ENCODE measurements around the gene CRYZL1. TPM values are rescaled to one million over a fixed set of nuclear protein-coding genes. Genes with fewer than 3 reads are reported as not detected.

Gene CRYZL1
- total RNA-seq, 4 donors from 2014 or later: 12.8 to 34.2 (median 15.0) TPM

GRCh38 chr21:33550772-33551660, 90.5 kb downstream of the CRYZL1 start:
- TF ChIP-seq POLR2A (IDR thresholded peaks at IDR 0.05) (no peak), CTCF (IDR thresholded peaks at IDR 0.05) (no peak)
- no peak overlapping the region for H3K4me3 ChIP-seq (ENCODE audit: low read depth, poor library complexity, severe bottlenecking)
- intact Hi-C loops (cut with DNase I; ENCODE audit: low total_unique reads): no loop called here
- WGBS, 2 donors: 95 to 97% methylated on average over 21 to 23 of the region's 23 CpGs
- DNase-seq (ENCODE audit: low spot score in 2 of 2): no peak

DNA sequence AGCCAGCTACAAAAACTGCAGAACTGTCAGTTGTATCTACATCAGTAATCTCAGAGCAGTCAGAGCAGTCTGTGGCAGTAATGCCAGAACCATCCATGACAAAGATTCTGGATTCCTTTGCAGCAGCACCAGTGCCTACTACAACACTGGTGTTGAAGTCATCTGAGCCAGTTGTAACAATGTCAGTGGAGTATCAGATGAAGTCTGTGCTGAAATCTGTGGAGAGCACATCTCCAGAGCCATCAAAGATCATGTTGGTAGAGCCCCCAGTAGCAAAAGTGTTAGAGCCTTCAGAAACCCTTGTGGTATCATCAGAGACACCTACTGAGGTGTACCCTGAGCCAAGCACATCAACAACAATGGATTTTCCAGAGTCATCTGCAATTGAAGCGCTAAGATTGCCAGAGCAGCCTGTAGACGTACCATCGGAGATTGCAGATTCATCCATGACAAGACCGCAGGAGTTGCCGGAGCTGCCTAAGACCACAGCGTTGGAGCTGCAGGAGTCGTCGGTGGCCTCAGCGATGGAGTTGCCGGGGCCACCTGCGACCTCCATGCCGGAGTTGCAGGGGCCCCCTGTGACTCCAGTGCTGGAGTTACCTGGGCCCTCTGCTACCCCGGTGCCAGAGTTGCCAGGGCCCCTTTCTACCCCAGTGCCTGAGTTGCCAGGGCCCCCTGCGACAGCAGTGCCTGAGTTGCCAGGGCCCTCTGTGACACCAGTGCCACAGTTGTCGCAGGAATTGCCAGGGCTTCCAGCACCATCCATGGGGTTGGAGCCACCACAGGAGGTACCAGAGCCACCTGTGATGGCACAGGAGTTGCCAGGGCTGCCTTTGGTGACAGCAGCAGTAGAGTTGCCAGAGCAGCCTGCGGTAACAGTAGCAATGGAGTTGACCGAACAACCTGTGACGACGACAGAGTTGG, 91.4 kb downstream of the CRYZL1 start:
- no peak overlapping the region for H3K4me3 ChIP-seq (ENCODE audit: low read depth, poor library complexity, severe bottlenecking)
- peak in 1 of 2 donors; percentile 74 for DNase-seq (ENCODE audit: low spot score in 2 of 2)
- TF ChIP-seq POLR2A (IDR thresholded peaks at IDR 0.05) (no peak), CTCF (IDR thresholded peaks at IDR 0.05) (no peak)
- WGBS, 2 donors: 98 to 99% methylated on average over 15 to 19 of the region's 19 CpGs
- intact Hi-C loops (cut with DNase I; ENCODE audit: low total_unique reads): no loop called here

- TF ChIP-seq POLR2A (IDR thresholded peaks at IDR 0.05) (no peak), CTCF (IDR thresholded peaks at IDR 0.05) (no peak)
- WGBS, 2 donors: 66% methylated on average over 3 of the region's 3 CpGs
- intact Hi-C loops (cut with DNase I; ENCODE audit: low total_unique reads): no loop called here
- no peak for DNase-seq (ENCODE audit: low spot score in 2 of 2)
- no peak overlapping the region for H3K4me3 ChIP-seq (ENCODE audit: low read depth, poor library complexity, severe bottlenecking)
These were observed 95.5 kb downstream of the CRYZL1 start for GRCh38 chr21:33546086-33546485.

- intact Hi-C loops (cut with DNase I; ENCODE audit: low total_unique reads): no loop called here
- WGBS, 2 donors: 7 to 8% methylated on average over 8 of the region's 8 CpGs
- H3K4me3 ChIP-seq (ENCODE audit: low read depth, poor library complexity, severe bottlenecking): no peak overlapping the region
- TF ChIP-seq POLR2A (IDR thresholded peaks at IDR 0.05): no peak
- no peak for TF ChIP-seq CTCF (IDR thresholded peaks at IDR 0.05)
- no peak for DNase-seq (ENCODE audit: low spot score in 2 of 2)
These were observed 96.9 kb downstream of the CRYZL1 start for GRCh38 chr21:33544451-33545195.

GRCh38 chr21:33543505-33544129, 97.9 kb downstream of the CRYZL1 start:
- H3K4me3 ChIP-seq (ENCODE audit: low read depth, poor library complexity, severe bottlenecking): peak overlapping the region; percentile 62
- peak; percentile 69 to 95 for DNase-seq (ENCODE audit: low spot score in 2 of 2)
- WGBS, 2 donors: 0 to 1% methylated on average over 26 of the region's 26 CpGs
- TF ChIP-seq POLR2A (IDR thresholded peaks at IDR 0.05): no peak
- TF ChIP-seq CTCF (IDR thresholded peaks at IDR 0.05): no peak
- intact Hi-C loops (cut with DNase I; ENCODE audit: low total_unique reads): no loop called here

All from lower leg skin (tissue), 4 donors.